ENCODE measurements around the gene CCDC93.

CCDC93 gene

DNA sequence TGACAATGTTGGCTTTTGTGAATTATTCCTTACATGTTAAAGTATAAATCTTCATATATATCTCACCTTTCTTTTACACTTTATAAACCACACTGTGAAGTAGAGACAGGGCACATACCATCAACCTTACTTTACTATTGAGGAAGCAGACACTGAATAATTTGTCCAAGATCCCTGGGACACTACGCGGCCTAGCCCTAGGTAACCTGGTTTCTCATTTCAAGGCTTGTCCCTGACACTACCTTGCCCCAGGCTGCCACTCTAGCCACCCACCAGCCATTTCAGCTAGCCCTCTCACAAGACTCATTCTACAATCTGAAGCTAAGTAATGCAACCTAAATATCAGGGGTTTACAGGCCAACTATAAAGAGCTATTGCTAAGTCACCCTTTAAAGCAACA is 26.7 kb downstream of the CCDC93 start:
- Histone ChIP-seq H3K9me3 (ENCODE audit: control insufficient read depth, insufficient read depth, low read length) (no peaks in the 10 kb centered on the region), H3K4me1 (ENCODE audit: control insufficient read depth, insufficient read depth, low read length) (no peaks in the 10 kb centered on the region), H3K27ac (ENCODE audit: low read depth, low read length) (no peak overlapping the region), H3K9ac (ENCODE audit: low read depth, low read length) (no peak overlapping the region), H3K27me3 (ENCODE audit: control insufficient read depth, insufficient read depth, low read length) (no peaks in the 10 kb centered on the region), H3K36me3 (ENCODE audit: control insufficient read depth, insufficient read depth, low read length) (peaks cover 22% of the 10 kb centered on the region), H3K4me3 (ENCODE audit: low read depth, low read length) (no peak overlapping the region)

DNA sequence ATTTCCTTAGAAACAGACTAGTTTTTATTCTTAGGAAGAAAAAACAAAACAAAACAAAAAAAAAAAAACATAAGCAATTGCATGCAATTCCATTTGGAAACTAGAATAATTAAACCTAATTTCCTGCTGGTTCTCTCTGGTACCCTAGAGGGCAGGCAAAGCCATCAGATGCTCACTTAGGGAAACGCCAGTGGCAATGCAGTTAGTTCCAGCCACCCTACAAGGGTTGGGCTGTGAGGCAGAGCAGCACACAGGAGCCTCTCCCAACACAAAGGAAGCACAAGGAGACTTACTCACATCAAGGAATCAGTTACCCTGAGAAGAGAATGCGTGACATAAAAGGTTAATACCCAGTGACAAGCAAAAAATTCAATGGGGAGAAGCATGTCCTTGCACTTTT is 28.8 kb downstream of the CCDC93 start:
- 0 out of 2 replicates have a peak, but pooled peaks cover 1% of the 10 kb centered on the region for H3K4me1 ChIP-seq (ENCODE audit: control insufficient read depth, insufficient read depth, low read length)
- H3K27ac ChIP-seq (ENCODE audit: low read depth, low read length), result no peak overlapping the region
- H3K36me3 ChIP-seq (ENCODE audit: control insufficient read depth, insufficient read depth, low read length), result peaks cover 18% of the 10 kb centered on the region
- H3K4me3 ChIP-seq (ENCODE audit: low read depth, low read length), result no peak overlapping the region
- H3K9me3 ChIP-seq (ENCODE audit: control insufficient read depth, insufficient read depth, low read length), result no peaks in the 10 kb centered on the region
- no peak overlapping the region for H3K9ac ChIP-seq (ENCODE audit: low read depth, low read length)
- no peaks in the 10 kb centered on the region for H3K27me3 ChIP-seq (ENCODE audit: control insufficient read depth, insufficient read depth, low read length)

DNA sequence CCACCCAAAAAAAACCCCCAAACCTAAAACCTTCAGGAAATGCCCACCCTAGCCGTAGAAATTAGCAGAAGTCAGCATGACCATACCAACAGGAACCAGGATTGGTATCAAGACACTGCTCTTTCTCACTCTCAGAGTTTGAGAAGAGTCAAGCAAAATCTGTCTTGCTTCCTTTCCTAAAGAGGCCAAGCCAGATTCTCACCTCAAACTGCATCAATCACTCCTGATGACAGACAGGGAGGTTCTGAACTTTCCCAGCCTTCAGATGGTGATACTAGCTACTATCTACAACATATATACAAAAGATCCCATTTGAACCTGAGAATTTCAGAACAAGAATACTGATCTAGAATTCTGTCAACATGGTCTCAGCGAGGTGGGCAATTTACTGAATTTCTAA is 29.7 kb downstream of the CCDC93 start:
- Histone ChIP-seq H3K9me3 (ENCODE audit: control insufficient read depth, insufficient read depth, low read length) (no peaks in the 10 kb centered on the region), H3K27me3 (ENCODE audit: control insufficient read depth, insufficient read depth, low read length) (no peaks in the 10 kb centered on the region), H3K36me3 (ENCODE audit: control insufficient read depth, insufficient read depth, low read length) (peaks cover 13% of the 10 kb centered on the region), H3K27ac (ENCODE audit: low read depth, low read length) (no peak overlapping the region), H3K9ac (ENCODE audit: low read depth, low read length) (no peak overlapping the region), H3K4me1 (ENCODE audit: control insufficient read depth, insufficient read depth, low read length) (0 out of 2 replicates have a peak, but pooled peaks cover 4% of the 10 kb centered on the region), H3K4me3 (ENCODE audit: low read depth, low read length) (no peak overlapping the region)

DNA sequence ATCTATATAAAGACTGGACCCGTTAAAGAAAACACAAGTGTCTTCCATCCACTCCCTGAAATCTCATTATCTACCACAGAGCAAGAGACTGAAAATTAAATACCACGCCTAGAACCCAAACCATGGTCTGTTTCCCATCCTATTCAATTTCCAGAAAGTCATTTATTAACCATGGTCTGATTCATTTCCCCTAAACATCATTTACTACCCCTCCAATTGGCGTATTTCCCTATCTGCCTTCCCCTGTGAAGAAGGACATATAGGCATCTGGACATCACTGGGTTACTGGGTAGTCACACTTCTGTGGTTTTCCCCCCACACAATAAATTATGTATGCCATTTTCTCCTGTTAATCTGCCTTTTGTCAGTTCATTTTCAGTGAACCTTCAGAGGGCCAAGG is 30.8 kb downstream of the CCDC93 start:
- no peaks in the 10 kb centered on the region for H3K9me3 ChIP-seq (ENCODE audit: control insufficient read depth, insufficient read depth, low read length)
- no peak overlapping the region for H3K4me3 ChIP-seq (ENCODE audit: low read depth, low read length)
- H3K4me1 ChIP-seq (ENCODE audit: control insufficient read depth, insufficient read depth, low read length), result 0 out of 2 replicates have a peak, but pooled peaks cover 4% of the 10 kb centered on the region
- peaks cover 13% of the 10 kb centered on the region for H3K36me3 ChIP-seq (ENCODE audit: control insufficient read depth, insufficient read depth, low read length)
- H3K27ac ChIP-seq (ENCODE audit: low read depth, low read length), result no peak overlapping the region
- no peaks in the 10 kb centered on the region for H3K27me3 ChIP-seq (ENCODE audit: control insufficient read depth, insufficient read depth, low read length)
- H3K9ac ChIP-seq (ENCODE audit: low read depth, low read length), result no peak overlapping the region

DNA sequence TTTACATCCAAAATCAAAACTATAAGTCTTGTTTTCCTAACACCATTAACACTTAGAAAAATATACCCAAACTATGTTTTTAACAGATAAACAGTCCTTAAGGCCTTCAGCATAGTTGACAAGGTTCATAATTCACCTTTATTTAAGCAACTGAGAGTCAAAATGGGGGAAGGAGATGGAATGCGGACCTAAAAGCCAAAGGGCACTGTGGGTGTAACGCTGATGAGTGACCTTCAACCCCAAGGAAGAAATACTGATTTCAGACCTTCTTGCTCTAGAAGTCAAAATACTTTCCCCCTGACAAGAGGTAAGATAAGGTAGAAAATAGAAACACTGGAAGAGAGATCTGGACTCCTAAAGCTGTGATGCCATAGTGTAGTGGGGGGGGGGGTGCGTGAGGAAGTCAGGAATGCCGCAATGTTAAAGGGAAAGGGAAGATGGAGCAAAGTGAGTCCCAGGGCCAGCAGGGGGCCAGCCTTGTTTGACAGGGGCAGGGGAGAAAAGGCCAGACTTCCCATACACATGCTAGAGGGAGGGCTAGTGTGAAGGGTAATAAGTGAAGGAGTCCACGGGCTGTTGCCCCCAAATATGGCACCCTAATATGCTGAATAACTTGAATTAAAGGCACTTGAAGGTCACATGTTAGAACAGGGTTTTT is 31.4 kb downstream of the CCDC93 start:
- no peaks in the 10 kb centered on the region for H3K9me3 ChIP-seq (ENCODE audit: control insufficient read depth, insufficient read depth, low read length)
- H3K4me1 ChIP-seq (ENCODE audit: control insufficient read depth, insufficient read depth, low read length), result 0 out of 2 replicates have a peak, but pooled peaks cover 4% of the 10 kb centered on the region
- no peak overlapping the region for H3K4me3 ChIP-seq (ENCODE audit: low read depth, low read length)
- no peak overlapping the region for H3K9ac ChIP-seq (ENCODE audit: low read depth, low read length)
- H3K27me3 ChIP-seq (ENCODE audit: control insufficient read depth, insufficient read depth, low read length), result no peaks in the 10 kb centered on the region
- H3K36me3 ChIP-seq (ENCODE audit: control insufficient read depth, insufficient read depth, low read length), result peaks cover 18% of the 10 kb centered on the region
- H3K27ac ChIP-seq (ENCODE audit: low read depth, low read length), result no peak overlapping the region

DNA sequence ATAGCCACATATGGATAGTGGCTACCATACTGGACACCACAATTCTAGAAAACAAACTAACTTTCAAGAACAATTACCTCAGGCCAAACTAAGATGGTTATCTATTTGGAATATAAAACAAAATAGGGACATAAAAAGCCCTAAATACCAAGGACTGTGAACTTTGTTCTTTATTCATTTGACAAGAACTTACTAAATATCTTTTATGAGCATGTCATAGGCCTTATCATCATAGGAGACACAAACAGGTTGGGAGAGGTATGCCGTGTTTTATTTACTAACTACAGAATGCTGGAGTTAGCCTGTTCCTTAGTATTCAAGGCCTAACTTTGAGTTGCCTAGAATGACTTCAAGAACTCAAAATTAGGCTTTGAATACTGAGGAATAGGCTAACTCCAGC is 32.1 kb downstream of the CCDC93 start:
- no peaks in the 10 kb centered on the region for H3K9me3 ChIP-seq (ENCODE audit: control insufficient read depth, insufficient read depth, low read length)
- H3K27ac ChIP-seq (ENCODE audit: low read depth, low read length), result no peak overlapping the region
- no peak overlapping the region for H3K9ac ChIP-seq (ENCODE audit: low read depth, low read length)
- no peaks in the 10 kb centered on the region for H3K27me3 ChIP-seq (ENCODE audit: control insufficient read depth, insufficient read depth, low read length)
- H3K36me3 ChIP-seq (ENCODE audit: control insufficient read depth, insufficient read depth, low read length), result peaks cover 22% of the 10 kb centered on the region
- no peak overlapping the region for H3K4me3 ChIP-seq (ENCODE audit: low read depth, low read length)
- H3K4me1 ChIP-seq (ENCODE audit: control insufficient read depth, insufficient read depth, low read length), result 0 out of 2 replicates have a peak, but pooled peaks cover 4% of the 10 kb centered on the region

DNA sequence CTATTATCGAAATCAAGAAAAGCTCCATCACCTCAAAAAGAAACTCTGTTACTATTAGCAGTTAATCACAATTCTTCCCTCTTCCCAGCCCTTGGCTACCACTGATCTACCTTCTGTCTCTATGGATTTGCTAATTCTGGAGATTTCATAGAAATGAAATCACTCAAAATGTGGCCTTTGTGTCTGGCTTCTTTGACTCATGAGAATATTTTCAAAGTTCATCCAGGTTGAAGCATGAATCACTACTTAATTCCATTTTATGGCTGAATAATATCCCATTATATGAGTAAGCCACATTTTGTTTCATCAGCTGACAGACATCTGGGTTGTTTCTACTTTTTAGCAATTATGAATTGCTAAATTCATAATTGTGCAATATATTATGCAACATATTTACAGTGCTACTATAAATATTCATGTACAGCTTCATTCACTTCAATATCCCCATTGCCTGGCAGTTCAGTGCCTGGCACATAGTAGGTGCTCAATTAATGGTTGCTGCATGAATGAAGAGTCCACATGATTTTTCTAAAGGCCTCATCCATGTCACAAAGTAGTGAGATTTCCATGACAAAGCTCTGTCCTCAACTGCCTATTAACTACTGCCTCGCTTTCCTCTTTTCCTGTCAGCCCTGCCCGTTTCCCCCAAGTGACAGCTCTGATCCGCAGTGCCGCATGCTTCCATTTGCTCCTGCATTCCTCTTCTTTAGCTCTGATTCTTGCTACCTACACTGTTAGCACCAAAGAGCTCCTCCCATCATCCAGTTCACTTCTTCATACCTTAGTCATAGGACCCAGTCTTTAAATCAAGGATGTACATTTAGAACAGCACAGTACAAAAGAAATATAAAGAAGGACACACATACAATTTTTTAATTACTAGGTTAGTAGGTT is 32.8 kb downstream of the CCDC93 start:
- peaks cover 22% of the 10 kb centered on the region for H3K36me3 ChIP-seq (ENCODE audit: control insufficient read depth, insufficient read depth, low read length)
- H3K27ac ChIP-seq (ENCODE audit: low read depth, low read length), result no peak overlapping the region
- no peaks in the 10 kb centered on the region for H3K27me3 ChIP-seq (ENCODE audit: control insufficient read depth, insufficient read depth, low read length)
- H3K4me1 ChIP-seq (ENCODE audit: control insufficient read depth, insufficient read depth, low read length), result 0 out of 2 replicates have a peak, but pooled peaks cover 4% of the 10 kb centered on the region
- no peak overlapping the region for H3K4me3 ChIP-seq (ENCODE audit: low read depth, low read length)
- H3K9ac ChIP-seq (ENCODE audit: low read depth, low read length), result no peak overlapping the region
- no peaks in the 10 kb centered on the region for H3K9me3 ChIP-seq (ENCODE audit: control insufficient read depth, insufficient read depth, low read length)

DNA sequence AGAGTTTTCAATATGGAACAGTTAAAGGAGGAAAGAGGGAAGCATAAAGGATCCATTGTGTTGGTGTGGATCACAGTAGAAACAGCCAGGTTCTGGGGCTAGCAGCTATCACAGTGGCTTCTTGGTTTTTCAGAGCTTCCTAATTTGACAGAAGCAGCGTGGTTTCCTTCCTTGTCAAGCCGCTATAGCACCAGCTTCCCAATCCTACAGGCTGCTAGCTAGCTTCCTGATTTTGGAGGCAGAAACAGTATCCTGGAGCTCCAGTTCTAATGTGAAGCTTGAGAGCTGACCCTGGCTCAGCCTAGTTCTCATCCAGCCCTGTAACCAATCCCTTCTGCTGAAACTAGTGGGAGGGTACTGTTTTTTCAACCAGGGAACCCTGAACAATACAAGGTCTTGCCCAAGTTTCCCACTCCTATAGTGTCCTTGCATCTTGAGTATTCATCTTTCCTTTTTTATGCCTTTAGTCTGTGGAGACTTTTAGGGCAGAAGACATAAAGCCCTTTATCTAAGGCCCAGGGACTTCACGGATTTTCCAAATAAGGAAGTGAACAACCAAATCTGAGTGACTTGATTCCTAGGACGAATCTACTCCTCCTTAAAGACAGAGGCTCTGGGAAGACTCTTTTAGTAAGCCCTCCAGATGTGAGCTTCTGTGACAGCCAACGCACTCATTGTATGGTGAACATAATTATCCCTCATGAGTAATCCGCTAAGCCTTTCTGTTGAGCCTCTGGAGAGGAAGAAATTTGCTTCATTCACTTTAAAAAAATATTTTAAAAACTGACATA is 33.8 kb downstream of the CCDC93 start:
- Histone ChIP-seq H3K9ac (ENCODE audit: low read depth, low read length) (no peak overlapping the region), H3K36me3 (ENCODE audit: control insufficient read depth, insufficient read depth, low read length) (peaks cover 16% of the 10 kb centered on the region), H3K4me3 (ENCODE audit: low read depth, low read length) (no peak overlapping the region), H3K27me3 (ENCODE audit: control insufficient read depth, insufficient read depth, low read length) (no peaks in the 10 kb centered on the region), H3K27ac (ENCODE audit: low read depth, low read length) (no peak overlapping the region), H3K9me3 (ENCODE audit: control insufficient read depth, insufficient read depth, low read length) (no peaks in the 10 kb centered on the region), H3K4me1 (ENCODE audit: control insufficient read depth, insufficient read depth, low read length) (0 out of 2 replicates have a peak, but pooled peaks cover 4% of the 10 kb centered on the region)

DNA sequence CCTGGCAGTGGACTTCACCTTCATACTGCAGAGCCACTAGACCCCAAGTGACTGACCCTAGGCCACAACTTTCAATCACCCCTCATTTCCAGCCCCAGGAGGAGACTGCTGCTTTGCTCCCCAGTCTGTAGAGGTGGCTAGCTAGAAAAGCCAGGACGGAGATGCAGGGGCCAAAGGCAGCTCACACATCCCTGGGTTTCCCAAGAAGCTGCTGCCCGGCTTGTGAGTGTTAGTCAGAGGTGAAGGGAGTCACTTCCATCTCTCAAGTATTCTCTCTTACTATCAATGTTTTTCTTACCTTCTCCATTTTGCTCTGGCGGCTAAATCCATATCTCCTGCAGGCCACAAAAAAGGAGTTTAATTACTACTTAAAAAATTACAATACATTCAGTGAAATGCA is 36.2 kb downstream of the CCDC93 start:
- Histone ChIP-seq H3K9ac (ENCODE audit: low read depth, low read length) (no peak overlapping the region), H3K4me3 (ENCODE audit: low read depth, low read length) (no peak overlapping the region), H3K27ac (ENCODE audit: low read depth, low read length) (no peak overlapping the region), H3K4me1 (ENCODE audit: control insufficient read depth, insufficient read depth, low read length) (0 out of 2 replicates have a peak, but pooled peaks cover 4% of the 10 kb centered on the region), H3K36me3 (ENCODE audit: control insufficient read depth, insufficient read depth, low read length) (peaks cover 32% of the 10 kb centered on the region), H3K27me3 (ENCODE audit: control insufficient read depth, insufficient read depth, low read length) (no peaks in the 10 kb centered on the region), H3K9me3 (ENCODE audit: control insufficient read depth, insufficient read depth, low read length) (no peaks in the 10 kb centered on the region)

DNA sequence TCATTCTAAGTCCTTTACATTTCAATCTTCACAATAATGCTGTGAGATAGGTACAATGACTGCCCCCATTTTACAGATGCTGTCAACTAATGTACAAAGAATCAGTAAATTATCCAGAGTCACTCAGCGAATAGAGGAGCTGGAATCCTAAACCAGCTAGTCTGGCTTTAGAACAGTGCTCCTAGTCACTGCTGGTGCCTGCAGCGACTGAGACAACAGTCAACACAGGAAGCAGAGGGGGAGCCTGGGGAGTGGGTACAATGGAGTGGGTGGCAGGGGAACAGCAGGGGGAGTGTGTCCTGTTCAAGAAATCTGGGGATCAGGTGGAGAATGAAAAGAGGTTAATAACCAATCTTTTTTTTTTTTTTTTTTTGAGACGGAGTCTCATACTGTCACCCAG is 37.3 kb downstream of the CCDC93 start:
- Histone ChIP-seq H3K4me1 (ENCODE audit: control insufficient read depth, insufficient read depth, low read length) (0 out of 2 replicates have a peak, but pooled peaks cover 4% of the 10 kb centered on the region), H3K36me3 (ENCODE audit: control insufficient read depth, insufficient read depth, low read length) (peaks cover 41% of the 10 kb centered on the region)

More for the DNA sequence above, 37.3 kb downstream of the CCDC93 start:
- no peaks in the 10 kb centered on the region for H3K27me3 ChIP-seq (ENCODE audit: control insufficient read depth, insufficient read depth, low read length)
- H3K9me3 ChIP-seq (ENCODE audit: control insufficient read depth, insufficient read depth, low read length), result no peaks in the 10 kb centered on the region
- H3K4me3 ChIP-seq (ENCODE audit: low read depth, low read length), result no peak overlapping the region
- H3K27ac ChIP-seq (ENCODE audit: low read depth, low read length), result no peak overlapping the region
- H3K9ac ChIP-seq (ENCODE audit: low read depth, low read length), result no peak overlapping the region

All from HUES48 (cell line).